NCI-H774 (cell line): ENCODE results near the gene CFAP410.
"Not testable (repeated sequence)": the region's sequence is repeated elsewhere in the genome, so short reads cannot be mapped to it uniquely, and the experiment has no call there.

ENCODE experiments used
- DNase-seq: peaks from one replicate; lab custom pipeline; 2025; lab: John Stamatoyannopoulos, UW

The CFAP410 gene

DNA sequence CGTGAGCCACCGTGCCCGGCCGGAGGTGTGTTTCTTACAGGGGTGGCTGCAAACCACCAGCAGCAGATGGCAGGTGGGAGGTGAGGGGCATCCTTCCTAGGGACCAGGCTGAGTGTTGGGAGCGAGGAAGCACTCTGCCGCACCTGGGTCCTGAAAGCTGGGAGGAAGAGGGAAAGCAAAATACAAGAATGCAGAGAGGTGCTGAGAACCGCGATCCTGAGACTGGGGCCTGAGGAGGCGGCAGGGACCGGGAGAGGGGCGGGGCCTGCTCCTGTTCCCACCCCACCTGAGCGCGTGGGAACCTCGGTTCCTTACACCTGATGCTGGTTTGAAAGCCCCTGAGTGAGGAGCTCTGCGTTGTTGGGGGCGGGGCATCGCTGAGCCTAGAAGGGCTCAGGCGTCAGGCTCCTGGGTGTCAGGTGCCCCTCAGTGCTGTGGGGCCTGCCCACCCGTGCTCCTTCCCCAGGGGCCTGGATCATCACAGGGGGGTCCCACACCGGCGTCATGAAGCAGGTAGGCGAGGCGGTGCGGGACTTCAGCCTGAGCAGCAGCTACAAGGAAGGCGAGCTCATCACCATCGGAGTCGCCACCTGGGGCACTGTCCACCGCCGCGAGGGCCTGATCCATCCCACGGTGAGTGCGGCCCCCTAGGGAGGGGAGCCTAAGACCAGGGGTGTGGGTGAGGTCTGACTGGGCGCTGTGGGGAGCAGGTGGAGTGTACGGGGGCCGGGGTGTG, 29.7 kb upstream of the CFAP410 start:
- no peak for DNase-seq

DNA sequence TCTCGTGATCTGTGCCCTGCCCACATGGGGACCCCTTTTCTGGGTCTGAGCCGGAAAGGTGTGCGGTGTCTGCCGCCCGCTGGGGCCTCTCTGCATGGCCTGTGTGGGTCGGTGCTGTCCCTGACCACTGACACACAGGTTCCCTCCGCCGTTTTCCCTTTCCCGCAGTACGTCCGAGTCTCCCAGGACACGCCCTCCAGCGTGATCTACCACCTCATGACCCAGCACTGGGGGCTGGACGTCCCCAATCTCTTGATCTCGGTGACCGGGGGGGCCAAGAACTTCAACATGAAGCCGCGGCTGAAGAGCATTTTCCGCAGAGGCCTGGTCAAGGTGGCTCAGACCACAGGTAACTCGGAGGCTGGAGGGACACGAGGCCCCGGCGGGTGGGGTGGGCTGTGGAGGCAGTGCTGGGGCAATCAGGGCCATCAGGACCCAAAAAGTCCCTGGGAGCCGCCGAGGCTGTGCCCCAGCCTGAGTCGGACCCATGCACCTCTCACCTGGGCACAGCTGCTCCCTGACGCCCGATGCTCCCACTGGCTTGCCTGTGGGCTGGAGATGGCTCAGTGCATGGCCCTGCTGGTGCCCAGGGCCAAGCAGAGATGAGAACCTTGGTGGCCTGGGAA, 27.5 kb upstream of the CFAP410 start:
- no peak for DNase-seq

DNA sequence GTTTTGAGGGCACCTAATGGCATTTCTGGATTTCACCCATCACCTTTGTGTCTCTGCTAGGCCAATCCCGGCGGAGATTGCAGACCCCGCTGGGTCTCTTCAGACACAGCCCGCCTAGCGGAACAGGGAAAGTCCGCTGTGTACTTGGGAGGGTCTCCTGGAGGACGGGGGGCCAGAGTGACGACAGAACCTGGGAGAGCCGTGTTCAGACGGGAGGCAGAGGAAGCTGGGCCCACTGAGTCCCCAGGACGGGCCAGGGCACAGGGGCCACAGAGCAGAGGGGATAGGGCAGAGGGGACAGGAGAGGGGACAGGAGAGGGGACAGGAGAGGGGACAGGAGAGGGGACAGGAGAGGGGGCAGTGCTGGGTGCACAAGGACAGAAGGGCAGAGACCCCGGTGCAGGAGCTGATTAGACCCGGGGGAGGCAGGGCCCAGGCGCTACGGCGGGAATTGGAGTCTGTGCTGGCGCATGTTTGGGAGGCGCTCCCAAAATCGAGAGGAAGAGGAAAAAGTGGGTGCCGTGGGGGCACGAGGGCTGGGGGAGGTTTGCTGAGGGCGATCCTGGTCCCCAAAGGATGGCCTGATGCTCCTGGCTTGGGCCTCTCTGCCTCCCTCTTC, 26.9 kb upstream of the CFAP410 start:
- no peak for DNase-seq

DNA sequence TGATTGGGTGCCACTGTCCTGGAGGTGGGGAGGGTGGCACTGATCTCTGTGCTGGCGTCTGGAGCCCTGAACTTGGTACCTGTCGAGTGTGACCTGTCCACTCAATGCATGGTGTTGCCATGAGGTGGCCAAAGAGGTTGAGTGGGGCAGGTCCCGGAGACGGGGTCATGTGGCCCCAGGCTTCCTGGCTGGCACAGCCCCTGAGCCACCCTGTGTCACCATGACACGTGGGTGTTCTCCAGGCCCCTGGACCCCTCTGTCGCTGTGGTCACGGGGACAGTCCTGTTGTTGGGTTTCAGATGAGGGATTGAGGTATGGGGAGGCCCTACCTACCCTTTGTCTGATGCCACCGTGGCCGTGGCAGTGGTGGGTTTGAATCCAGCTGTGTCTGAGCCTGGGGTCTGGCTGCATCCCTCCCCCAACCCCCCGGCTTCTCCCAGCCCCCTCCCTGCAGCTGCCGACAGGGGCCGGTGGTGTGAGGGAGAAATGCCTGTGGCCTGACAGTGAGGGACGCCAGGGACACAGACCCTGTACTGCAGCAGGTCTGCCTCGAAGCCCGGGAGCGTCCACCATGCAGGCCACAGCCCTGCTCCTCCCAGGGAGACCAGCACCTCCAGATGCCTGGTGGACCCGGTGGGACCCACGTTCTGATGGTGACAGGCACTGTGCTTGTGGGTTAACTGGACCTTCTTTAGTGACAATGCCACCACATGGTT, 26.2 kb upstream of the CFAP410 start:
- DNase-seq: no peak

DNA sequence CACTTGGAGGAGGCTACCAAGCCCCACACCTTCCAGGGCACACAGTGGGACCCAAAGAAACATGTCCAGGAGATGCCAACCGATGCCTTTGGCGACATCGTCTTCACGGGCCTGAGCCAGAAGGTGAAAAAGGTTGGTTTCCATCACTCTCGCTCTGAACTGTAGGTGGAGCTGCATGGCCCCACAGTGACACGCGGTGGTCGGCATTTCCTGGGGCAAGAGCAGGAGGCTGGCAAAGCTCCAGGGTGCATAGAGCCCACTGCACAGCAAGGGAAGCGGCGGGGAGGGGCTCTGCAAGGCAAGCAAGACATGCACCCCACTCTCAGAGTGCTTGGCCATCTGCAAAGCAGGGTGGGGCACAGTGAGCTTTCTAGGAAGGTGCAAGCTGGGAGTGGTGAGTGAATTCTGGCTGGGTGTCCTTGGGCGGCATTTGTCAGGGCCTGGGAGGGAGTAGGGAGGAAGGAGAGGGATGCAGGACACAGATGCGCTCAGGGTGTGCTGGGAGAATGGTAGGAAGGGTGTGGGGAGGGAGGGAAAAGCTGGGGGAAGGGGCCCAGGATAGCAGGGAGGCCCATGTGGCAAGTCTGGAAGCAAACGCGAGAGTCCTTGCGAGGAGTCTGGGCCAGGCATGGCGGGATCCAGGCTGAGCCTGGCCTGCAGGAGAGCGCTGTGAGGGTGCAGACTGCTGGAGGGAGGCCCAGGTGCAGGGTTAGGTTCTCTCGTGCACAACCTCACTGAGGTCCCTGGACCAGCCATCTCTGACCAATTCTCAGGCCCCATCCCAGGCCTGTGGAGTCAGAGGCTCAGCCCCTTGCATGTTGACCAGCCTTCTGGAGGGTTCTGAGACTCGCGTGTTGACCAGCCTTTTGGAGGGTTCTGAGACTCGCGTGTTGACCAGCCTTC, 25.2 kb upstream of the CFAP410 start:
- DNase-seq: no peak

DNA sequence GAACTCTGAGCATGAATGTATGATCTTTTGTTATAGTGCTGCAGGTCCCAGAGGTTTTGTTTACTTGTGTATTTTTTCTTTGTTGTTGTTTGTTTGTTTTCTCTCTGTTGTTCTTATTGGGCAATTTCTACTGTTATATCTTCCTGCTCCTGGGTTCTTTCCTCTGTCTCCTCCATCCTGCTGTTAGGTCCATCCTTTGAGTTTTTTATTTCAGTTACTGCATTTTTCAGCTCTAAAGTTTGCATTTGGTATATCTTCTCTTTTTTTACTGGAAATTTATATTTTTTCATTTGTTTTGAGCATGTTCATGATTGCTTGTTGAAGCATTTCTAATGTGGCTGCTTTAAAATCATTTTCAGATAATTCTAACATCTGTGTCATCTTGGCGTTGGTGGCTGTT, 24.1 kb upstream of the CFAP410 start:
- no peak for DNase-seq

DNA sequence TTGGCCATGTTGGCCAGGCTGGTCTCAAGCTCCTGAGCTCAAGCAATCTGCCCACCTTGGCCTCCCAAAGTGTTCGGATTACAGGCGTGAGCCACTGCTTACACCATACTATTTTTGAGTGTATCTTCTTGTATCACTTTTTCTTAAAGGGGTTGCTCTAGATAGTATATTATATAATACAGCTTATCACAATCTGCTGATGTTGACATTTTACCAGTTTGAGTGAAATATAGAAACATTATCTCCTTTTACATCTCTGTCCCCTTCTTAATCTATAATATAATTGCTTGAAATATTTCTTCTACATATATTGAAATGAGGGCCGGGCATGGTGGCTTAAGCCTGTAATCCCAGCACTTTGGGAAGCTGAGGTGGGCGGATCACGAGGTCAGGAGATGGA, 22.7 kb upstream of the CFAP410 start:
- not testable (repeated sequence) for DNase-seq

DNA sequence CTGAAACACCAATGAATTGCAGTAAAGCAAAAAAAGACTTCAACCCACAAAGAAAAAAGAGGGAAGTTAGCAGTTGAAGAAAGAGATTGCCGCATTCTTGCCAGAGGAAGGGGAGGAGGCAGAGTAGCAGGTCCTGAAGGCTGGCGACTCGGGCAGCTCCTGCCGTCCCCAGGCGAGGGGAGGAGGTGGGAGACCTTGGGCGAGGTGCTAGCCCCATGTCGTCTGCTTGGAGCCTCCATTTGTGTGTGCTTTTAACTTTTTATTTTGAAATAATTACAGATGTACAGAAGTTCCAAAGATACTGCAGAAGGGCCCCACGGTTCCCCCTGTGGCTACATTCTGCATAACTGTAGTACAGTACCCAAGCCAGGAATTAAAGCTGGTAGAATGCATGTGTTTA, 21.0 kb upstream of the CFAP410 start:
- DNase-seq: no peak

DNA sequence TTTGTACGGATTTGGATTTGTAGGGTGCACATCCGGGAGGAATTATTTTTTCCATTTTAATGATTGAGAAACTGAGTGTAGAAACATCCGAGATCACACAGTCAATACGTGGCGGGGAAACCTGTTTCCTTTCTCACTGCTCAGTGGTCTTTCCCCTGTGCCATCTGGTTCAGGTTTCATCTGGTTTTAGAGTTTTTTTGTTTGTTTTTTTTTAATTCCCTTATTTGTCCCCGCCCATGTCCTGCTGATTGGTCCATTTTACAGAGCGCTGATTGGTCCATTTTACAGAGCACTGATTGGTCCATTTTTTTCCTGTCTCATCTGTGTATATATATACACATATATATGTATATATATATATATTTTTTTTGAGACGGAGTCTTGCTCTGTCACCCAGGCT, 20.2 kb upstream of the CFAP410 start:
- DNase-seq: no peak

DNA sequence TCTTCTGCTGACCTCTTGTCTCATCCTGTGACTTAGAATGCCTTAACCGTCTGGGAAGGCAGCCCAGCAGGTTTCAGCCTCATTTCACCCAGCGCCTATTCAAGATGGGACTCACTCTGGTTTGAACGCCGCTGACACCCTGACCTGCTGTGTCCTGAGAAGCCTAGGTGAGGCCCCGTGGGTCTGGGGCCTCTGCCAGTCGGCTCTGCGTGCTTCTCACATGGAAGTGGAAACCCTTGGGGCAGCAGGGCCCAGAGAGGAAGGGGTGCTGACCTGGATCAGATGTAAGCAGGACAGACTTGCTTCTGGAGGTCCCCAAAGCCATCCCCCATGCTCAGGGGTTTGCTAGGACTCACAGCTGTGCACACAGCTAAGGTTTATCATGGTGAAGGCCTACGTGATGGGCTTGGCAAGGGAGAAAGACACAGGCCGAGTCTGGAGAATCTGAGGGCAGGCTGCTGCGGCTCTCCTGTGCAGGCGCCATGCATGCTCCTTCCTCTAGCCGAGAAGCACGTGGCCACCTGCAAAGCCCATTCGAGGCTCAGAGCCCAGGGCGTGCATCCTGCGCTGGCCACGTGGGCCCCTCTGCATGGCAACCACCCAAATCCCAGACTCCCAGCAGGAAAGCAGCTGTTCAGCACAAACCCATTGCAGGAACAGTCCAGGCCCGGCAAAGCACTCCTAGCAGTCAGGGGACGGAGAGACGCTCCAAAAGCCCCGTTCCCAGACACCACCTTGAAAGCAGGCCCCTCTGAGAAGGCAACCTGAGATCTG, 18.1 kb upstream of the CFAP410 start:
- no peak for DNase-seq

DNA sequence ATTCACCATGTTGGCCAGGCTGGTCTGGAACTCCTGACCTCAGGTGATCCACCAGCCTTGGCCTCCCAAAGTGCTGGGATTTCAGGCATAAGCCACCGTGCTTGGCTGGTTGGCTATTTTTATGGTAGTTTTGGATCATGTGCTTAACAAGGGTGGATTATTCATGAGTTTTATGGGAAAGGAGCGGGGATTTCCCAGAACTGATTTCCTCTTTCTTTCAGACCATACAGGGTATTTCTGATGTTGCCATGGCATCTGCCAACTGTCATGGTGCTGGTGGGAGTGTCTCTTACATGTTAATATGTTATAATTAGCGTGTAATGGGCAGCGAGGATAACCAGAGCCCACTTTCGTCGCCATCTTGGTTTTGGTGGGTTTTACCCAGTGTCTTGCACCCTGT, 17.4 kb upstream of the CFAP410 start:
- no peak for DNase-seq

DNA sequence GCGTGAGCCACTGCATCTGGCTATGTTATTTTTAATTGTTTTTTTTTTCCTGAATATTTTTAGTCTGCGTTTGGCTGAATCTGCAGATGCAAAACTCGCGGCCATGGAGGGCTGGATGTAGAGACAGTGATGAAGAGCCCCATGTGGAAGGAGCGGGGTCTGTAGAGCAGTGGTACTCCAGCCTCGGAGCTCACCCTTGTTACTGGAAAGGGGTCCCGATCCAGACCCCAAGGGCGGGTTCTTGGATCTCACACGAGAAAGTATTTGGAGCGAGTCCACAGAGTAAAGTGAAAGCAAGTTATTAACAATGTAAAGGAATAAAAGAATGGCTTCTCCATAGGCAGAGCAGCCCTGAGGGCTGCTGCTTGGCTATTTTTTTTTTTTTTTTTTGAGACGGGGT, 17.0 kb upstream of the CFAP410 start:
- no peak for DNase-seq

DNA sequence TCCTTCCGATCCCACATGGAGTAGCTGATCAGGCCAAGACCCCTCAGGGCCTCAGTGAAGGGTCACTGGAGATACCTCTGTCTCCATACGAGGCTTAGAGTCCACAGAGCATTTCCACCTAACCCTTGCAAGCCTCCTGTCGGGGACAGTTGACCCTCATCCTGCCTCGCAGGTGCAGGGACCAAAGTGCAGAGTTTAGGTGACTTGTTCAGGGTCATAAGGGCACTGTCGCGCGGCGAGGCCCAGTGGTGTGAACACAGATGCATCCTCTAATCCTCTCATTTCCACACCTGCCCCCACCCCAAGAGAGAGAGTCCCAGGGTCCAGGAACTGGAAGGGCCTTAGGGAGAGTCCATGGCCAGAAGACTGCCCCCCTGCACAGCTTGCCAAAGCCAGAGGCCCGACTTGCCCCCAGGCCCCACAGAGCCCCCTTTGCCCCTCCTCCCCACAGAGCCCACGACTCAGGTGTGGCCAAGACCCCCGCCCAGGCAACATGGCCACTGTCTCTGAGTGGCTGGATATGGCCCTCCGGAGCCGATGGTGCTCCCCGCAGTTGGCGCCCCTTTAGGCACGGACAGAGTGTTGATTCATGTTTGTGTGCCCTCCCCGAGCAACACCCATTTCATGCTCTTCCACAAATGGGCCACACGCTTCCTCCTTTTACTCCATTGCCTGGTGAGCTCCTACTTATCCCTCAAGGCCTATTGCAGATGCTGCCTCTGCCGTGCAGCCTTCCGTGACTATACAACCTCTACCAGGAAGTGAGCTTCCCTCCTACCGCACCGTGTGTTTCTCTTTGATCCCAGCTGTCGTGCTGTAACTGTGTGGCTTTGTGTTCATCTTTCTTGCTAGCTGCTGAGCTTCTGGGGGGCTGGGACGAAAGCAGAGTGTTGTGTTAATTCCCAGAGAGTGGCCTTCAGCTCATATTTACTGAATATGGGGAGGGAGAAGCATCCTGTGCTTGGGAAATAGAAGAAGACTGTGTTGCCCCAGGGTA, 15.9 kb upstream of the CFAP410 start:
- no peak for DNase-seq

DNA sequence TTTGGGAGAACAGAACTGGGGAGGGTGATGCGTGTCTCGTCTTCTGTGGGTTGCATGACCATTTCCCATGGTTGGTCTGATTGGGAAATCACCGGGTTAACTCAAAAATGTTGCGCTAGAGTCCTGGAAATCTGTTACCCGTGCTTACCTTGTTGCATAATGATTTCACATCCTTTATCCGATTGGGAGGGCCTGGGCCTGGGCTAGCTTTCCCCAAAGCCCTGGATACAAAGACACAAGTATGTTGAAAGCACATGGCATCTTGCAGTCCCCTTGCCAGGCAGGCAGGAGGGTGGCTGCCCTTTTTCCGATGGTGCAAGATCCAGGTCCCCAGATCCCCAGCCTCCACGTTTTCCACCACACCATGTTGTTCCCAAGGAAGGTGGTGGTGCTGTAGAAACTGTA, 14.8 kb upstream of the CFAP410 start:
- DNase-seq: no peak

DNA sequence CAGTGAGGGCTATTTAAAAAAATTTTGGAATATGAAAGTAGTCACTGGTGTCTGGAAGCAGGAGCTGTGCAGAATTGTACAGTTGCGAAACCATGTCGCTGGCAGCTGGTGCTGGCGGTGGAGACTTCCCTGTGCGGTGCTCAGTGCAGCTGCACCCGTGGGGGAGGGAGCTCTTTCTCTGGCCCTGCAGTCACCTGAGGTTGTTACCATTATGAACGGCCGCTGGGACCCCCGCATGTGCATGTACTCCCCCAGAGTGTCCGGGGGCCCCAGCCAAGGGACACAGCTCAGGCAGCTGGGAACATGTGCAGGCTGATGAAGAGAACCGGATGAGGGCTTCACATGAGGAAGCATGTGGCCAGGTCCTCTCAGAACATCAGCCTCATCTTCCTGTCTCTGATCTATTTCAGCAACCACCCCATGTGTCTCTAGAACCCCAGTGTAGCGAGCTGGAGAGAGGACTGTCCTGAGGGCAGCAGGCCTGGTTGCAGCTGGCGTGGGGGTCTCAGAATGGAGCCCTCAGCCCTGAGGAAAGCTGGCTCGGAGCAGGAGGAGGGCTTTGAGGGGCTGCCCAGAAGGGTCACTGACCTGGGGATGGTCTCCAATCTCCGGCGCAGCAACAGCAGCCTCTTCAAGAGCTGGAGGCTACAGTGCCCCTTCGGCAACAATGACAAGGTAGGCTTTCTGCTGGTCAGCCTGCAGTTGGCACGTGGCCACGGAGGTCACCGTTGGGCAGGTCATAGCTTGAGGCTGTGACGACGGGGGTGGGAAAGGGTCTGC, 14.2 kb upstream of the CFAP410 start, which contains the start of gene TRPM2:
Gene TRPM2 (plus strand): TSS at position 431 of the 780 bp plus-strand sequence. CDS start 80 bp downstream, at position 511.
- DNase-seq: no peak

DNA sequence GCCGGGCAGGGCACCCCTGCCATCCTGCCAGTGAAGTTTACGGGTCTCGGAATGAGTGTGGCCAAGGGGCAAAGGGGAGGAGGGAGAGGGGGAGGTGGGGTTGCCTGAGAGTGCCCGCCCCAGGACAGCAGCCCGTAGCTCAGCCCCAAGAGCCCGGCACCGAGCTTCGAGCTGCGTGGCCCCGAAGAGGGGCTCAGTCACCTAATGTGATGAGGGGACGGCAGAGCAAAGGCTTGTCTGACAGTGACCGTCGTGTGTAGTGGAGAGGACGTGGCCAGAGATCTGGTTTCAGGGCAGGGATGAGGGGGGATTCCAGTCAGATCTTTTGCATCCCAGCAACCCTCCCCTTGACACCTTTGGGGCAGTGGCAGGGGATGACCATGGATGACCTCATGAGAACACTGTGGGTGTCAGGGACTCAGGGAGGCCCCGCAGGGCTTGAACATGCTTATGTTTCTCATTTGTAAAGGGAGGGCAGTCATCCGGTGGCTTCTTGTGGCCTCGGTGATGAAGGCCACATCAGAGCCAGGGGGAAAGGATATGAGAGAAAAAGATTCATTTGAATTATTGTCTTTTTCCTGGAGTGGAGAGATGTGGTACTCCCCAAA, 13.2 kb upstream of the CFAP410 start:
- no peak for DNase-seq

DNA sequence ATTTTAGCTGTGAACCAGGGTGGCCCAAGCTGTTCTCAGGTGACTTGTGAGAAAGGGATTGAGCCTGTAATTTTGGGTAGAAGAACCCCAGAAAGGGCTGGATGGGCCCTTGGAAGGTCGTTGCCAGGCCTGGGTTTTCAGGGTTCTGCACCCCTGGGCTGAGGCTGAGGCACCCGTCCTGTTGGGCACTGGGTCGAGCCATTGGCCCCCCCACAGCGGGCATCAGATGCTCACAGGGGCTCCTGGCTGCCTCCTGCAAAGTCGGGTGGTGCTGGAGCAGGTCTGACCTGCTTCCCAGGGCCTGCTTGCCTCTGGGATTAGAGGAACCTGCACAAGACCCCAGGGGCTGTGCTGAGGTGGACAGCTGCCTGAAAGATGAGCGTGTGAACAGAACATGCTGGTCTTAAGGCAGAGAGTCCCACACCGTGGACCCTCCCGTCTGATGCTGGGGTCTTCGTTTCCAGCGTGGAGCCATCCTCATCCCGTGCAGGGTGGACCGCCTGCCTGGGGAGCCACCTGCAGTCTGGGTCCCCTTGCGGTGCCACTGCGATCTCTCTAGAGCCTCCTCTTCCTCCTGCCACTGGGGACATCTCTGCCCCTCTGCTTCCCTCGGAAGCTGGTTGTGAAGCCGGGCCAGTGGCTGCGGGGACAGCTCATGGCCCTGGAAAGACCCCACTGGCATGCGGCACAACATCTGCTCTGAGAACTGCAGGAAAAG, 12.5 kb upstream of the CFAP410 start:
- no peak for DNase-seq
